ENCODE measurements around the gene GALNT2.
A peak's percentile ranks its signal among the peaks of the same experiment; 100 is the strongest.

Gene GALNT2

GRCh38 chr1:230313453-230314141 lies 246.6 kb downstream of the GALNT2 start:
- no peak for DNase-seq

GRCh38 chr1:230314142-230314470 lies 247.1 kb downstream of the GALNT2 start:
- no peak for DNase-seq

- no peak for DNase-seq
Observed at GRCh38 chr1:230315099-230315498, 248.1 kb downstream of the GALNT2 start.

GRCh38 chr1:230316864-230317745 lies 250.1 kb downstream of the GALNT2 start:
- no peak for DNase-seq

- no peak for DNase-seq
Observed at GRCh38 chr1:230317823-230318819, 251.1 kb downstream of the GALNT2 start.

- DNase-seq: no peak
Observed at GRCh38 chr1:230319014-230319747, 252.1 kb downstream of the GALNT2 start.

- DNase-seq: no peak
Observed at GRCh38 chr1:230320804-230321203, 253.8 kb downstream of the GALNT2 start.

GRCh38 chr1:230321341-230321740 lies 254.3 kb downstream of the GALNT2 start:
- no peak for DNase-seq

GRCh38 chr1:230321741-230322420 lies 254.8 kb downstream of the GALNT2 start:
- no peak for DNase-seq

- DNase-seq: no peak
Observed at GRCh38 chr1:230322421-230322756, 255.4 kb downstream of the GALNT2 start.

- no peak for DNase-seq
Observed at GRCh38 chr1:230322967-230323547, 256.0 kb downstream of the GALNT2 start.

GRCh38 chr1:230323686-230324085 lies 256.6 kb downstream of the GALNT2 start:
- DNase-seq: no peak

- no peak for DNase-seq
Observed at GRCh38 chr1:230326971-230327891, 260.2 kb downstream of the GALNT2 start.

GRCh38 chr1:230327892-230328284 lies 260.9 kb downstream of the GALNT2 start:
- DNase-seq: peak; percentile 83

- DNase-seq: no peak
Observed at GRCh38 chr1:230328342-230329015, 261.4 kb downstream of the GALNT2 start.

- DNase-seq: no peak
Observed at GRCh38 chr1:230330157-230330556, 263.1 kb downstream of the GALNT2 start.

Measured in activated CD4-positive, alpha-beta T cell treated with anti-CD3 and anti-CD28 coated beads, Interleukin-2, Interleukin-6, amounts not matched to agents 100 ng/mL and 50 ng/mL, durations not matched to agents 16 hours and 8 hours (primary cell).